Activated T-cell treated with anti-CD3 and anti-CD28 coated beads, Interleukin-2, amount 50 U/mL, for 72 hours (primary cell): Measurements from ENCODE around the gene MAVS. TPM values are rescaled to one million over a fixed set of nuclear protein-coding genes. Genes with fewer than 3 reads are reported as not detected.
A peak's percentile ranks its signal among the peaks of the same experiment; 100 is the strongest.
"Not testable (repeated sequence)": the region's sequence is repeated elsewhere in the genome, so short reads cannot be mapped to it uniquely, and the experiment has no call there.

Experiments
- ATAC-seq, 2 donors: fragments of 150-1000 bp; cut with Tn5 transposase; replicated peaks in 1 of 2; 2 replicates each; pipeline ENCODE4 v1.10.0; 2021; ENCODE audit warnings: moderate library complexity in 2 of 2, mild to moderate bottlenecking in 1 of 2
- DNase-seq, 2 donors: peaks; one replicate each; pipeline ENCODE4 v3.0.0; 2021 to 2022; ENCODE audit warnings: mixed read lengths in 1 of 2
- H3K27ac Mint-ChIP-seq: one replicate; pipeline ENCODE4 v1.8.0; 2022; ENCODE audit warnings: mild to moderate bottlenecking, moderate library complexity, mixed read lengths
- H3K27me3 Mint-ChIP-seq: one replicate; pipeline ENCODE4 v1.8.0; 2022; ENCODE audit warnings: low read depth, mixed read lengths
- H3K36me3 Mint-ChIP-seq, 2 donors: one replicate each; pipeline ENCODE4 v1.8.0; 2022; ENCODE audit warnings: mixed read lengths in 2 of 2, mild to moderate bottlenecking in 1 of 2; ENCODE audit not compliant: insufficient read depth in 2 of 2
- H3K4me1 Mint-ChIP-seq: one replicate; pipeline ENCODE4 v1.8.0; 2022; ENCODE audit warnings: low read depth, mixed read lengths
- H3K4me3 Mint-ChIP-seq, 2 donors: one replicate each; pipeline ENCODE4 v1.8.0; 2022; ENCODE audit warnings: mild to moderate bottlenecking in 2 of 2, mixed read lengths in 2 of 2, moderate library complexity in 2 of 2
- H3K9me3 Mint-ChIP-seq, 2 donors: one replicate each; pipeline ENCODE4 v1.8.0; 2022; ENCODE audit warnings: mixed read lengths in 2 of 2
- total RNA-seq, 2 donors: library from RNA; stranded (reverse); gene quantifications; one replicate each; pipeline ENCODE4 v1.2.3, GENCODE V29; 2022

MAVS gene
- total RNA-seq, 2 donors from 2014 or later: 27.9 to 29.8 TPM

GRCh38 chr20:3888622-3889488, 42.2 kb downstream of the MAVS start, which contains the start of gene PANK2:
TSS of gene PANK2 (plus strand) at chr20:3889387.
- Mint-ChIP-seq H3K4me1 (peaks cover 48% of the 10 kb centered on the region), H3K27me3 (no peaks in the 10 kb centered on the region), H3K36me3 (peaks cover 15 to 23% of the 10 kb centered on the region in 2 donors)

GRCh38 chr20:3889489-3890397, 43.1 kb downstream of the MAVS start:
- peaks cover 16 to 24% of the 10 kb centered on the region in 2 donors for H3K36me3 Mint-ChIP-seq
- H3K27me3 Mint-ChIP-seq: no peaks in the 10 kb centered on the region

More at GRCh38 chr20:3888622-3889488, 42.2 kb downstream of the MAVS start, which contains the start of gene PANK2:
- Mint-ChIP-seq H3K4me3 (peak within 1 kb of the TSS; percentile 99), H3K9me3 (no peaks in the 10 kb centered on the region), H3K27ac (peak within 1 kb of the TSS; percentile 99)
- DNase-seq (peak; percentile 98 to 99), ATAC-seq (peak; percentile 98)

DNA sequence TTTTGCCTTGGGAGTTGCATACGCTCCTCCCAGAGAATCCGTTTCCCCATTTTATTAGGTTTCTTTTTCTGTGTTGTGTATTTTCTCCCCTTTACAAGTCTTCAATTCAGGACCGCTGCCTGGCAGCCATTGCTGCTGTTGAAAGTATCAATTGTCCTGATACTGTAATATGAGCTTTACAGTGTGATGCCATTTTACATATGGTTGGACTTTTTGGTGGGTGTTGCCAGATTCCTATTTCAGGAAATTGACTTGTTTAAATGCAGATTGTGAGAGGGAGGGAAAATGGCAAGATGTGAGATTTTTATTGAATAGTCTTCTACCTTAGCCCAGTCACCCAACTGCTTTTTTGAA, 43.7 kb downstream of the MAVS start:
- Mint-ChIP-seq H3K9me3 (no peaks in the 10 kb centered on the region), H3K36me3 (peaks cover 18 to 26% of the 10 kb centered on the region in 2 donors), H3K4me1 (peaks cover 54% of the 10 kb centered on the region), H3K4me3 (peak overlapping the region; percentile 99), H3K27me3 (no peaks in the 10 kb centered on the region), H3K27ac (peak overlapping the region; percentile 99)
- no peak for DNase-seq
- no peak for ATAC-seq

More at GRCh38 chr20:3889489-3890397, 43.1 kb downstream of the MAVS start:
- peak overlapping the region; percentile 99 for H3K4me3 Mint-ChIP-seq
- peaks cover 51% of the 10 kb centered on the region for H3K4me1 Mint-ChIP-seq
- peak; percentile 52 to 68 for DNase-seq
- no peaks in the 10 kb centered on the region for H3K9me3 Mint-ChIP-seq
- peak; percentile 33 to 49 for ATAC-seq
- H3K27ac Mint-ChIP-seq: peak overlapping the region; percentile 99

- Mint-ChIP-seq H3K36me3 (peaks cover 18 to 31% of the 10 kb centered on the region in 2 donors), H3K4me3 (peak overlapping the region; percentile 99), H3K9me3 (no peaks in the 10 kb centered on the region), H3K27me3 (no peaks in the 10 kb centered on the region), H3K4me1 (peaks cover 62% of the 10 kb centered on the region), H3K27ac (peak overlapping the region; percentile 99)
- no peak for DNase-seq
- no peak for ATAC-seq
Measured at GRCh38 chr20:3890999-3891929, 44.6 kb downstream of the MAVS start.

GRCh38 chr20:3894796-3895195, 48.2 kb downstream of the MAVS start:
- peaks cover 12 to 36% of the 10 kb centered on the region in 2 donors for H3K36me3 Mint-ChIP-seq
- peak overlapping the region; percentile 36 for H3K4me3 Mint-ChIP-seq
- H3K27me3 Mint-ChIP-seq: no peaks in the 10 kb centered on the region
- H3K9me3 Mint-ChIP-seq: no peaks in the 10 kb centered on the region
- no peak for DNase-seq
- peak overlapping the region; percentile 68 for H3K27ac Mint-ChIP-seq
- peaks cover 84% of the 10 kb centered on the region for H3K4me1 Mint-ChIP-seq
- peak in 1 of 2 donors; percentile 22 for ATAC-seq

DNA sequence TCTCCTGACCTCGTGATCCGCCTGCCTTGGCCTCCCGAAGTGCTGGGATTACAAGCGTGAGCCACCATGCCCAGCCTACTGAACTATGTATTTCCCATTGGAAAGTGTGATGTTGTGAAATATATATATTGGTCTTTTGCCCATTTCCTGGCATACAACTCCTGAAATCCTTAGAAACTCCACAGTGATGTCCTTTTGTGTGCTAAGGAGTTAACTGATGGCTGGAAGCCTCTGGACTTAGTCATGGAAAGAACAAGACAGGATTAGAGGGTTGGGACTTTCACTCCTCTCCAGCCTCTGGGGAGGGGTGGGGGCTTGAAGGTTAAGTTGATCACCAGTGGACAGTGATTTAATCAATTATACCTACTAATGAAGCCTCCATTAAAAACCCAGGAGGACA, 49.7 kb downstream of the MAVS start:
- Mint-ChIP-seq H3K4me1 (peaks cover 86% of the 10 kb centered on the region), H3K4me3 (peak overlapping the region in 1 of 2 donors; percentile 72)
- no peak for ATAC-seq

DNA sequence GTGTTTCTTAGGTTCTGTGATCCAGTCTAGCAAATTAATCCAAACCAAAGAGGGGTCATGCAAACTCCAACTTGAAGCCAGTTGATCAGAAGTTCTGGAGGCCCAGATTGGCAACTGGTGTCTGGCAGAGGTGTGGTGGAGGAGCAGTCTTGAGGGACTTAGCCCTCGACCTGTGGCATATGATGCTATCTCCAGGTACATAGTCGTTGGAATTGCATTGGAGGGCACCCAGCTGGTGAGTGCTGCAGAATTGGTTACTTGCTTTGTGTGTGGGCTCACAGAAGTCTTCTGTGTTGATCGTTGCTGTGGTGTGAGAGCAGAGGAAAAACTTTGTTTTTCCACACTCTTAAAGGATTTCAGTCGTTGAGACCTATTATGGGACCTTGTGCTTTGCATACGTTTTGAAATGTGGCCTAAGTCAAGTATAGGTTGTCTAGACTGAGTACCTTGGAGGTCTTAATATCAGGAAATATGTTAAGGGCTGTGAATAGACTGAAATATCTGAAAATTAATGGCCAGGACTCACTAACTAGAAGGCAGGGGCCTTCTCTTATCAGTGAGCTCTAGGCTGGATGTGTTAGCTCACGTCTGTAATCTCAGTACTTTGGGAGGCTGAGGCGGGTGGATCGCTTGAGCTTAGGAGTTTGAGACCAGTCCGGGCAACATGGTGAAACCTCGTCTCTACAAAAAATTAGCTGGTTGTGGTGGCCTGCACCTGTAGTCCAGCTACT, 50.4 kb downstream of the MAVS start:
- peak overlapping the region; percentile 90 for H3K27ac Mint-ChIP-seq
- no peak for DNase-seq
- peaks cover 5 to 26% of the 10 kb centered on the region in 2 donors for H3K36me3 Mint-ChIP-seq

More for the DNA sequence above, 49.7 kb downstream of the MAVS start:
- Mint-ChIP-seq H3K36me3 (peaks cover 5 to 25% of the 10 kb centered on the region in 2 donors), H3K27ac (peak overlapping the region; percentile 90), H3K27me3 (no peaks in the 10 kb centered on the region), H3K9me3 (no peaks in the 10 kb centered on the region)
- DNase-seq: no peak

DNA sequence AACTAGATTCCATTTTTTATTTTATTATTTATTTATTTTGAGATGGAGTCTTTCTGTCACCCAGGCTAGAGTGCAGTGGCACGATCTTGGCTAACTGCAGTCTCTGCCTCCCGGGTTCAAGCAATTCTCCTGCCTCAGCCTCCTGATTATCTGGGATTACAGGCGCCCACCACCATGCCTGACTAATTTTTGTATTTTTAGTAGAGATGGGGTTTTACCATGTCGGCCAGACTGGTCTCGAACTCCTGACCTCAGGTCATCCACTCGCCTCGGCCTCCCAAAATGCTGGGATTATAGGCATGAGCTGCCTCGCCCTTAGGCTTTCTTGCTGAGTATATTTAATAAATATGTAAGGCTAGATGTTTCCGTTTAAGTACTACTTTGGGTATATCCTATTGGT, 51.5 kb downstream of the MAVS start:
- H3K36me3 Mint-ChIP-seq: peaks cover 5 to 26% of the 10 kb centered on the region in 2 donors
- H3K9me3 Mint-ChIP-seq, ATAC-seq, H3K27me3 Mint-ChIP-seq, H3K4me3 Mint-ChIP-seq, H3K27ac Mint-ChIP-seq, DNase-seq: not testable (repeated sequence)
- H3K4me1 Mint-ChIP-seq: peaks cover 80% of the 10 kb centered on the region

More for the DNA sequence above, 50.4 kb downstream of the MAVS start:
- Mint-ChIP-seq H3K9me3 (no peaks in the 10 kb centered on the region), H3K27me3 (no peaks in the 10 kb centered on the region), H3K4me3 (peak overlapping the region; percentile 12 to 72), H3K4me1 (peaks cover 86% of the 10 kb centered on the region)
- no peak for ATAC-seq

- Mint-ChIP-seq H3K4me1 (peaks cover 80% of the 10 kb centered on the region), H3K36me3 (peaks cover 3 to 22% of the 10 kb centered on the region in 2 donors), H3K27me3 (no peaks in the 10 kb centered on the region), H3K4me3 (peak overlapping the region in 1 of 2 donors; percentile 45), H3K27ac (peak overlapping the region; percentile 80), H3K9me3 (no peaks in the 10 kb centered on the region)
- DNase-seq: no peak
- ATAC-seq: no peak
Measured at GRCh38 chr20:3898639-3899038, 52.0 kb downstream of the MAVS start.

GRCh38 chr20:3900187-3900604, 53.6 kb downstream of the MAVS start:
- no peak for DNase-seq
- ATAC-seq: peak; percentile 24 to 58
- no peaks in the 10 kb centered on the region for H3K9me3 Mint-ChIP-seq
- peak overlapping the region; percentile 94 for H3K27ac Mint-ChIP-seq
- H3K36me3 Mint-ChIP-seq: peaks cover 1 to 18% of the 10 kb centered on the region in 2 donors
- H3K27me3 Mint-ChIP-seq: no peaks in the 10 kb centered on the region
- peaks cover 86% of the 10 kb centered on the region for H3K4me1 Mint-ChIP-seq
- peak overlapping the region; percentile 50 to 84 for H3K4me3 Mint-ChIP-seq

GRCh38 chr20:3901028-3901705, 54.5 kb downstream of the MAVS start:
- H3K27ac Mint-ChIP-seq: peak overlapping the region; percentile 98
- H3K36me3 Mint-ChIP-seq: peaks cover 1 to 13% of the 10 kb centered on the region in 2 donors
- H3K4me1 Mint-ChIP-seq: peaks cover 85% of the 10 kb centered on the region
- no peaks in the 10 kb centered on the region for H3K27me3 Mint-ChIP-seq
- ATAC-seq (no peak), DNase-seq (no peak)
- peak overlapping the region; percentile 36 to 76 for H3K4me3 Mint-ChIP-seq
- no peaks in the 10 kb centered on the region for H3K9me3 Mint-ChIP-seq
